B cell (primary cell): ENCODE data around the gene FRMPD3. TPM values are rescaled to one million over a fixed set of nuclear protein-coding genes. Genes with fewer than 3 reads are reported as not detected.

Experiments used
- ATAC-seq: fragments of 200-7000 bp; cut with Tn5 transposase; one replicate; pipeline ENCODE4 v1.10.0; 2021; ENCODE audit warnings: low read depth, mild to moderate bottlenecking, moderate number of reproducible peaks, moderate library complexity
- CTCF ChIA-PET: fragments of 350-600 bp; sonication (Branson Sonifier 250); formaldehyde crosslinking; loops from one replicate; lab custom pipeline; 2021; ENCODE audit warnings: antibody characterized with exemption, inconsistent platforms; lab: Charles Lee
- POLR2A ChIA-PET: fragments of 350-600 bp; sonication (Branson Sonifier 250); formaldehyde crosslinking; loops from one replicate; lab custom pipeline; 2021; ENCODE audit warnings: antibody characterized with exemption; lab: Charles Lee
- DNase-seq: peaks from one replicate; pipeline ENCODE4 v3.0.0; 2013
- H2AFZ ChIP-seq: 2 replicates; pipeline ENCODE4 v1.6.1; 2012; ENCODE audit warnings: mild to moderate bottlenecking, low read depth, low read length; ENCODE audit not compliant: insufficient read depth, poor library complexity, severe bottlenecking
- H3K27ac ChIP-seq, 2 donors: 1 replicate in 1 of 2; 2 replicates in 1 of 2; pipeline ENCODE4 v1.5.1; 2012 to 2013; ENCODE audit warnings: low read length in 2 of 2, mild to moderate bottlenecking in 2 of 2, moderate library complexity in 1 of 2
- H3K27me3 ChIP-seq, 4 experiments: fragments of 200-600 bp in 1 of 4; sonication (generic) in 1 of 4; replicated peaks in 1 of 4; 1 replicate in 2 of 4; 2 replicates in 2 of 4; pipeline versions ENCODE4 v1.6.1 to v1.7.0; 2013 to 2016; ENCODE audit warnings: low read length in 3 of 4, mild to moderate bottlenecking in 2 of 4, mixed read lengths in 1 of 4, moderate library complexity in 1 of 4; ENCODE audit not compliant: insufficient read depth in 4 of 4, control insufficient read depth in 3 of 4; ENCODE audit errors: control extremely low read depth in 1 of 4
- H3K36me3 ChIP-seq, 2 experiments: replicated peaks in 1 of 2; 1 replicate in 1 of 2; 2 replicates in 1 of 2; pipeline versions ENCODE4 v1.6.1 to v1.7.1; 2013; ENCODE audit warnings: low read length in 1 of 2; ENCODE audit not compliant: insufficient read depth in 2 of 2, control insufficient read depth in 1 of 2; ENCODE audit errors: control extremely low read depth in 1 of 2, extremely low read depth in 1 of 2
- H3K4me1 ChIP-seq, 2 donors: fragments of 200-600 bp in 1 of 2; sonication (generic) in 1 of 2; 1 replicate in 1 of 2; 2 replicates in 1 of 2; pipeline versions ENCODE4 v1.5.1 to v1.6.1; 2013 to 2017; ENCODE audit warnings: low read length in 2 of 2; ENCODE audit not compliant: control insufficient read depth in 2 of 2, insufficient read depth in 2 of 2
- H3K4me2 ChIP-seq: replicated peaks from 2 replicates; pipeline ENCODE3; 2012; ENCODE audit warnings: mild to moderate bottlenecking, low read depth, low read length; ENCODE audit not compliant: poor library complexity, severe bottlenecking
- H3K4me3 ChIP-seq, 5 experiments: fragments of 200-600 bp in 1 of 5; sonication (generic) in 1 of 5; 1 replicate in 3 of 5; 2 replicates in 2 of 5; pipeline versions ENCODE4 v1.5.1 to v1.7.0; 2011 to 2016; ENCODE audit warnings: low read length in 4 of 5, mild to moderate bottlenecking in 4 of 5, low read depth in 2 of 5, control low read depth in 1 of 5, moderate library complexity in 1 of 5; ENCODE audit not compliant: insufficient read depth in 1 of 5; ENCODE audit errors: control extremely low read depth in 1 of 5, extremely low read depth in 1 of 5
- H3K79me2 ChIP-seq: fragments of 200-600 bp; sonication (generic); one replicate; pipeline ENCODE4 v1.6.0; 2016; ENCODE audit warnings: low read length; ENCODE audit not compliant: control insufficient read depth, insufficient read depth
- H3K9ac ChIP-seq: fragments of 200-600 bp; sonication (generic); 2 replicates; pipeline ENCODE4 v1.6.1; 2017; ENCODE audit warnings: mild to moderate bottlenecking, low read length, moderate library complexity
- H3K9me3 ChIP-seq, 3 donors: one replicate each; pipeline versions ENCODE4 v1.6.1 to v1.7.1; 2013; ENCODE audit warnings: low read length in 2 of 3; ENCODE audit not compliant: control insufficient read depth in 2 of 3, insufficient read depth in 1 of 3; ENCODE audit errors: control extremely low read depth in 1 of 3
- H4K20me1 ChIP-seq: 2 replicates; pipeline ENCODE4 v1.6.0; 2012; ENCODE audit warnings: mild to moderate bottlenecking, low read length; ENCODE audit not compliant: insufficient read depth, control insufficient read depth, poor library complexity, severe bottlenecking
- H3K27ac Mint-ChIP-seq: one replicate; pipeline ENCODE4 v1.8.0; 2021; ENCODE audit warnings: mixed read lengths
- H3K27me3 Mint-ChIP-seq: one replicate; pipeline ENCODE4 v1.8.0; 2021; ENCODE audit warnings: mixed read lengths
- H3K4me1 Mint-ChIP-seq: one replicate; pipeline ENCODE4 v1.8.0; 2021; ENCODE audit warnings: mixed read lengths
- H3K4me3 Mint-ChIP-seq: one replicate; pipeline ENCODE4 v1.8.0; 2021; ENCODE audit warnings: mixed read lengths
- H3K9me3 Mint-ChIP-seq: one replicate; pipeline ENCODE4 v1.8.0; 2022; ENCODE audit warnings: mixed read lengths; ENCODE audit not compliant: insufficient read depth
- CTCF ChIP-seq: fragments of 200-600 bp; IDR thresholded peaks from one replicate; pipeline ENCODE4 v1.8.0; 2022; ENCODE audit warnings: antibody characterized with exemption, mild to moderate bottlenecking
- EZH2 ChIP-seq: IDR thresholded peaks from 2 replicates; pipeline ENCODE4 v1.6.1; 2012; ENCODE audit warnings: borderline replicate concordance, low read depth, mild to moderate bottlenecking, moderate library complexity, low read length; ENCODE audit not compliant: insufficient read depth, poor library complexity, severe bottlenecking
- WGBS: methylation state at CpG from one replicate; pipeline ENCODE4 v1.1.5; 2013; ENCODE audit warnings: missing lambda C conversion rate; ENCODE audit not compliant: insufficient coverage; 5-methylcytosine and 5-hydroxymethylcytosine counted together
- intact Hi-C: fragments of 100-400 bp; cut with micrococcal nuclease; formaldehyde crosslinking; loops from one replicate; pipeline ENCODE4 v1.10.0; 2022
- polyA plus RNA-seq: library from polyadenylated mRNA; depleted of rRNA; stranded (reverse); fragments of >200 nt; gene quantifications from 2 replicates; pipeline ENCODE4 v1.2.3, GENCODE V29; 2012
- total RNA-seq, 2 donors: library from RNA; stranded (reverse); fragments of 120-200 nt in 1 of 2; gene quantifications; 1 replicate in 1 of 2; 2 replicates in 1 of 2; pipeline versions ENCODE4 v1.2.3 to v1.2.4, GENCODE V29; 2013 to 2022

FRMPD3 gene
- total and polyA plus RNA-seq, 2 donors (not counting 1 experiment from before 2014, with no cell fraction given) = 1.1 to 2.2 TPM

GRCh38 chrX:107445631-107446030 lies 3.8 kb upstream of the FRMPD3 start:
- H3K4me1 Mint-ChIP-seq = peaks cover 38% of the 10 kb centered on the region

GRCh38 chrX:107447642-107448041 lies 1.8 kb upstream of the FRMPD3 start:
- no peak overlapping the region for H3K9ac ChIP-seq
- no peaks in the 10 kb centered on the region for H3K36me3 ChIP-seq
- POLR2A ChIA-PET = no interaction called here
- no peak overlapping the region for H2AFZ ChIP-seq
- DNase-seq = no peak
- peaks cover 27 to 52% of the 10 kb centered on the region in 2 donors for H3K4me1 ChIP-seq
- H4K20me1 ChIP-seq = no peaks in the 10 kb centered on the region
- H3K27me3 ChIP-seq = peaks cover 0 to 15% (median 2%) of the 10 kb centered on the region in 4 experiments
- no peaks in the 10 kb centered on the region for H3K79me2 ChIP-seq
- CTCF ChIA-PET = no interaction called here
- H3K4me1 Mint-ChIP-seq = peaks cover 37% of the 10 kb centered on the region
- no peak overlapping the region for H3K27ac ChIP-seq
- H3K4me3 Mint-ChIP-seq = no peak overlapping the region
- no peak for ATAC-seq
- H3K4me2 ChIP-seq = no peak overlapping the region
- intact Hi-C loops = loop anchor here (2.0 kb wide), 1 partner anchor 329 kb away; the partner anchor contains the start of gene NCBP2L
- H3K9me3 ChIP-seq = no peaks in the 10 kb centered on the region
- no peak overlapping the region for H3K4me3 ChIP-seq
- TF ChIP-seq CTCF = no peak
- peaks cover 7% of the 10 kb centered on the region for H3K27me3 Mint-ChIP-seq
- H3K27ac Mint-ChIP-seq = no peak overlapping the region
- no peaks in the 10 kb centered on the region for H3K9me3 Mint-ChIP-seq

More at GRCh38 chrX:107445631-107446030, 3.8 kb upstream of the FRMPD3 start:
- Mint-ChIP-seq H3K27ac (no peak overlapping the region), H3K9me3 (no peaks in the 10 kb centered on the region), H3K27me3 (peaks cover 4% of the 10 kb centered on the region), H3K4me3 (no peak overlapping the region)
- Histone ChIP-seq H3K9me3 (no peaks in the 10 kb centered on the region), H3K79me2 (no peaks in the 10 kb centered on the region), H3K4me1 (peaks cover 32 to 47% of the 10 kb centered on the region in 2 donors), H3K27ac (no peak overlapping the region), H3K36me3 (no peaks in the 10 kb centered on the region), H3K27me3 (peaks cover 0 to 15% (median 2%) of the 10 kb centered on the region in 4 experiments), H4K20me1 (no peaks in the 10 kb centered on the region), H3K4me3 (no peak overlapping the region), H2AFZ (no peak overlapping the region), H3K4me2 (no peak overlapping the region), H3K9ac (no peak overlapping the region)
- CTCF ChIA-PET = no interaction called here
- POLR2A ChIA-PET = no interaction called here
- ATAC-seq = no peak
- no peak for DNase-seq
- no peak for TF ChIP-seq EZH2
- TF ChIP-seq CTCF = no peak
- intact Hi-C loops = no loop called here
- no CpG with 5 or more reads among the region's 1 CpG for WGBS
